Heart left ventricle (tissue), 16 donors: ENCODE results near the gene ASIC1. TPM values are rescaled to one million over a fixed set of nuclear protein-coding genes. Genes with fewer than 3 reads are reported as not detected.
"Not testable (repeated sequence)": the region's sequence is repeated elsewhere in the genome, so short reads cannot be mapped to it uniquely, and the experiment has no call there.

Experiments used
- ATAC-seq, 4 donors: fragments of 200-7000 bp; cut with Tn5 transposase; one replicate each; pipeline ENCODE4 v1.9.1; 2020 to 2022; ENCODE audit warnings: moderate library complexity in 4 of 4, mild to moderate bottlenecking in 3 of 4, moderate number of reproducible peaks in 1 of 4
- DNase-seq, 5 donors: peaks; one replicate each; pipeline ENCODE4 v3.0.0-alpha.2; 2020
- H3K27ac ChIP-seq, 12 donors: fragments of 200-600 bp; sonication (generic) in 4 of 12; one replicate each; pipeline versions ENCODE4 v1.5.0 to v1.8.0; 2016 to 2022; ENCODE audit warnings: mild to moderate bottlenecking in 2 of 12
- H3K27me3 ChIP-seq, 9 donors: fragments of 200-600 bp; sonication (generic) in 2 of 9; one replicate each; pipeline versions ENCODE4 v1.5.1 to v1.8.0; 2016 to 2022; ENCODE audit warnings: mild to moderate bottlenecking in 3 of 9
- H3K36me3 ChIP-seq, 9 donors: fragments of 200-600 bp; sonication (generic) in 2 of 9; one replicate each; pipeline versions ENCODE4 v1.5.0 to v1.8.0; 2018 to 2022; ENCODE audit warnings: mild to moderate bottlenecking in 2 of 9
- H3K4me1 ChIP-seq, 12 donors: fragments of 200-600 bp; sonication (generic) in 4 of 12; one replicate each; pipeline versions ENCODE4 v1.5.0 to v1.8.0; 2016 to 2022; ENCODE audit warnings: mild to moderate bottlenecking in 3 of 12
- H3K4me3 ChIP-seq, 12 donors: fragments of 200-600 bp; sonication (generic) in 4 of 12; one replicate each; pipeline versions ENCODE4 v1.5.0 to v1.8.0; 2017 to 2022; ENCODE audit warnings: mild to moderate bottlenecking in 9 of 12, moderate library complexity in 4 of 12
- H3K9me3 ChIP-seq, 12 donors: fragments of 200-600 bp; sonication (generic) in 4 of 12; one replicate each; pipeline versions ENCODE4 v1.5.0 to v1.8.0; 2016 to 2022; ENCODE audit warnings: mild to moderate bottlenecking in 1 of 12
- POLR2A ChIP-seq, 2 donors: fragments of 450-650 bp; IDR thresholded peaks; one replicate each; pipeline ENCODE4 v1.6.1; 2017; ENCODE audit warnings: antibody characterized with exemption in 2 of 2, mild to moderate bottlenecking in 2 of 2, moderate library complexity in 2 of 2
- WGBS, 4 donors: extraction: QIAGEN DNeasy Blood & Tissue Kit in 2 of 4; methylation state at CpG; one replicate each; pipeline versions ENCODE4 v1.1.5 to v1.1.7; 2013 to 2018; 5-methylcytosine and 5-hydroxymethylcytosine counted together
- intact Hi-C, 10 donors: fragments of 100-400 bp; cut with DNase I; formaldehyde crosslinking; loops; one replicate each; pipeline versions ENCODE4 v1.11.1 to v1.14.2; 2022
- polyA plus RNA-seq, 2 donors: library from polyadenylated mRNA; stranded (reverse); fragments of 200-250 nt; gene quantifications; one replicate each; pipeline ENCODE4 v1.2.3, GENCODE V29; 2013
- total RNA-seq, 9 donors: library from RNA; depleted of rRNA in 2 of 9; stranded (reverse); fragments of >200 nt in 2 of 9; fragmentation: NEBNext Ultra II Directional in 3 of 9; extraction: Animal tissue kit (Norgen Biotek cat#: 25700) in 3 of 9; gene quantifications; one replicate each; pipeline versions ENCODE4 v1.1.0 to v1.2.4, GENCODE V29; 2016 to 2023
- TF ChIP-seq, protein P1 (sequence below), 12 donors: fragments of 200-600 bp; sonication (generic) in 4 of 12; IDR thresholded peaks; one replicate each; pipeline versions ENCODE4 v1.5.0 to v1.8.0; 2018 to 2022; ENCODE audit warnings: antibody characterized with exemption in 12 of 12, mild to moderate bottlenecking in 5 of 12
- donor health status: ischemic (EF 13 %, LVEDD 7.1; RV severe dilation, severe dysfunction).
- donor health status: healthy with polysubstance abuse.
- donor health status: DM: no; HTN: yes; CAD: no.
- donor health status: DM: no; HTN: no; CAD: no.
- donor health status: ischemic (EF 25% LVEDD 6.9; RV normal size, moderate dysfunction).
- donor health status: ischemic (EF 25% LVEDD 5.7; RV mildly dilated, moderate dysfunction).
- donor health status: healthy.
- donor health status: DM: yes; HTN: yes; CAD: no.
- donor health status: ischemic (EF 35%, LVEDD 5.7; RV mildly dilated, moderate dysfunction).
- donor health status: nonischemic (EF 11% LVEDD 7.7; RV severe dilation, severe dysfunction).
- donor health status: DM: yes; HTN: yes; CAD: no.
- donor health status: PGD.
- donor health status: ischemic (EF 29% LVEDD 5.4; RV normal size, mild dysfunction).
- donor health status: nonischemic (EF 23%, LVEDD 6.1; RV moderate dilation, normal function).

The ASIC1 gene
- total and polyA plus RNA-seq, 11 donors, result 0.31 to 1.8 (median 0.71) TPM

DNA sequence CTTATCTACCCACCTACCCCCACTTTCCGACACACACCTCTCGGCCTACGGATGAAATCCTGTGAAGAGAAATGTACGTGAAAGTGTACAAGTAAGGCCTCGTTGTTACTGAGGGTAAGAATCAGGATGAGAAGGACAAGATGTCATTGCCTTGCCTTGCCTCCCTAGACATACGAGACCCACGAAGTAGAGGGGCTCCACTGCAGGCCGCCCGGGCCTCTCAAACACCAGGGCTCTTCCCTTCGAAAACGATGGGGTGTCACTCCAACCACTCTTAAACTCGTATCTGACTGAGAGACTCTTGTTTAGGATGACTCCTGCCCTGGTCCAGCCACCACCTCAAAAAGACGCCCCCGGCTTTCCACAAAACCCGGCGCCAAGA, 32.6 kb upstream of the ASIC1 start:
- Histone ChIP-seq H3K9me3 (no peaks in the 10 kb centered on the region), H3K4me1 (peaks cover 0 to 23% (median 3%) of the 10 kb centered on the region in 12 donors), H3K27ac (peak overlapping the region in 6 of 12 donors; percentile 18 to 75 (median 56)), H3K4me3 (peak overlapping the region; percentile 45 to 88 (median 65)), H3K36me3 (no peaks in the 10 kb centered on the region), H3K27me3 (no peaks in the 10 kb centered on the region)
- ATAC-seq (peak in 1 of 4 donors; percentile 2), DNase-seq (no peak)
- WGBS, 4 donors, result 2 to 4% (median 2%) methylated on average over 15 to 16 of the region's 16 CpGs
- intact Hi-C loops, result no loop called here
- no peak for TF ChIP-seq POLR2A (IDR thresholded peaks at IDR 0.05)
- TF ChIP-seq, protein P1, sequence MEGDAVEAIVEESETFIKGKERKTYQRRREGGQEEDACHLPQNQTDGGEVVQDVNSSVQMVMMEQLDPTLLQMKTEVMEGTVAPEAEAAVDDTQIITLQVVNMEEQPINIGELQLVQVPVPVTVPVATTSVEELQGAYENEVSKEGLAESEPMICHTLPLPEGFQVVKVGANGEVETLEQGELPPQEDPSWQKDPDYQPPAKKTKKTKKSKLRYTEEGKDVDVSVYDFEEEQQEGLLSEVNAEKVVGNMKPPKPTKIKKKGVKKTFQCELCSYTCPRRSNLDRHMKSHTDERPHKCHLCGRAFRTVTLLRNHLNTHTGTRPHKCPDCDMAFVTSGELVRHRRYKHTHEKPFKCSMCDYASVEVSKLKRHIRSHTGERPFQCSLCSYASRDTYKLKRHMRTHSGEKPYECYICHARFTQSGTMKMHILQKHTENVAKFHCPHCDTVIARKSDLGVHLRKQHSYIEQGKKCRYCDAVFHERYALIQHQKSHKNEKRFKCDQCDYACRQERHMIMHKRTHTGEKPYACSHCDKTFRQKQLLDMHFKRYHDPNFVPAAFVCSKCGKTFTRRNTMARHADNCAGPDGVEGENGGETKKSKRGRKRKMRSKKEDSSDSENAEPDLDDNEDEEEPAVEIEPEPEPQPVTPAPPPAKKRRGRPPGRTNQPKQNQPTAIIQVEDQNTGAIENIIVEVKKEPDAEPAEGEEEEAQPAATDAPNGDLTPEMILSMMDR (IDR thresholded peaks at IDR 0.05), result no peak

DNA sequence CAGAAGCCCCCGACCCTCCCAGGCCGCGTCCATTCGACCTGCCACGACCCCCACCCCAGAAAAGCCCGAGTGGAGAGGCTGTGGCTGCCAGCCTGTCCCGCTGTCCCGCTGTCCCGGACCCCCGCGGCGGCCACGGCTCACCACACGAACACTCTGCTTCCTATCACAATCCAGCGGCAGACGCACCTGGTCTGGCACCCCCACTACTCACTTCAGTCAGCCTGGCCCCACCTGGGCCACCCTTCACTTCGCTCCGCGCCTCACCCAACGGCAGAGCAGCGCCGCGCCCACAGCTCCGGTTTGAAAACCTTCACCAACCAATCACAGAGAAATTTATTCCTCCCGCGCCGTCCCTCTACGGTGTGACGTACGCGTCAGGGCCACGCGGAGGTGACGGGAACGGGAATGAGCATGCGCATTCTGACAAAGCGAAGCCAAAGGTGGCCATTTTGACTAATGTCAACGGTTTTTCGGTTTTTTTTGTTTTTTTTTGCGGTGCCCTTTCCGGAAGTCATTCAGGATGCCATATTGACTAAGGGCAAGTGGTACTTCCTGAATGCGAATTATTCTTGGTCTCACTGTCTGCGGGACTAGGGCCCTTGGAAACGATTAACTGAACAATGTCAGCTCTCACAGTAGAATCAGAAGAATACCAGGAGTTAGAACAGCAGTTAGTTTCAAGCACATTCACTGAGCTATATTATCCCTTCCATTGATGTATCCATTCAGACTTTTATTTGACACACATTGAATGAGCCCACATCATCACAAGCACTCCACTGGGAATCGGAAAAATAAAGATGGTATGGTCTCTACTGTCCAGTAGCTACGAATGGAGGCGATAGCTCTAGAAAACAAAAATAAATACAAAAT, 32.0 kb upstream of the ASIC1 start, which contains the start of gene RACGAP1:
Gene RACGAP1 (minus strand): TSS at position 308 of the 873 bp plus-strand sequence. CDS start 8,779 bp downstream, outside the sequence.
- Histone ChIP-seq H3K36me3 (no peaks in the 10 kb centered on the region), H3K27ac (peak within 1 kb of the TSS in 8 of 12 donors; percentile 18 to 75 (median 41)), H3K4me1 (peaks cover 0 to 23% (median 3%) of the 10 kb centered on the region in 12 donors), H3K4me3 (peak within 1 kb of the TSS; percentile 45 to 88 (median 65)), H3K9me3 (no peaks in the 10 kb centered on the region), H3K27me3 (no peaks in the 10 kb centered on the region)
- 5 to 9% (median 6%) methylated on average over 29 to 47 of the region's 47 CpGs for WGBS, 4 donors
- intact Hi-C loops, result no loop called here
- peak; percentile 95 to 100 (median 100) for ATAC-seq
- TF ChIP-seq, protein P1 (IDR thresholded peaks at IDR 0.05), result no peak
- peak in 1 of 2 donors; percentile 45 for TF ChIP-seq POLR2A (IDR thresholded peaks at IDR 0.05)
- peak; percentile 95 to 96 (median 96) for DNase-seq

DNA sequence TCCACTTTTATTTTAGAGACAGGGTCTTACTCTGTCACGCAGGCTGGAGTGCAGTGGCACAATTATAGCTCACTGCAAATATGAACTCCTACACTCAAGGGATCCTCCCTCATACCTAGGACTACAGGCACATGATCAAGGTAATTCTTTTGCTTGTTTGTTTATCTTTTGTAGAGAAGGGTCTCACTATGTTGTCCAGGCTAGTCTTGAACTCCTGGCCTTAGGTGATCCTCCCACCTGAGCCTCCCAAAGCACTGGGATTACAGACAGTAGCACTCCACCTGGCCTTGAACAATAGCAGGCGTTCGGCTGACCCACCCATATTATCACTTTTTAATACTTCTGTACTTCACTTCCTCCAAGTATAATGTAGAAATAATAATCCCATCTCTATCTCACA, 30.7 kb upstream of the ASIC1 start:
- H3K36me3 ChIP-seq, result no peaks in the 10 kb centered on the region
- 84 to 93% (median 90%) methylated on average over 3 of the region's 3 CpGs for WGBS, 4 donors
- intact Hi-C loops, result no loop called here
- DNase-seq (no peak), ATAC-seq (no peak)
- H3K4me3 ChIP-seq, result no peak overlapping the region
- H3K4me1 ChIP-seq, result peaks cover 0 to 23% (median 3%) of the 10 kb centered on the region in 12 donors
- no peaks in the 10 kb centered on the region for H3K9me3 ChIP-seq
- H3K27ac ChIP-seq, result no peak overlapping the region
- peaks cover 0 to under 1% (median 0%) of the 10 kb centered on the region in 9 donors for H3K27me3 ChIP-seq
- TF ChIP-seq, protein P1 (IDR thresholded peaks at IDR 0.05), result no peak
- TF ChIP-seq POLR2A (IDR thresholded peaks at IDR 0.05), result no peak

DNA sequence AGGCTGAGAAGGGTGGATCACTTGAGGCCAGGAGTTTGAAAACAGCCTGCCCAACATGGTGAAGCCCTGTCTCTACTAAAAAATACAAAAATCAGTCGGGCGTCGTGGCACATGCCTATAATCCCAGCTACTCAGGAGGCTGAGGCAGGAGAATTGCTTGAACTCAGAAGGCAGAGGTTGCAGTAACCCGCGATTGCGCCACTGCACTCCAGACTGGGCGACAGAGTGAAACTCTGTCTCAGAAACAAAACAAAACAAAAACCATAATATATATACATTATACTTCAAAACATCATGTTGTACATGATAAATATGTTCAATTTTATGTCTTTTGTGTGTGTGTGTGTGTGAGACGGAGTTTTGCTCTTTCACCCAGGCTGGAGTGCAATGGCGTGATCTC, 26.9 kb upstream of the ASIC1 start:
- ATAC-seq, H3K9me3 ChIP-seq, H3K27ac ChIP-seq, DNase-seq, H3K36me3 ChIP-seq, H3K4me3 ChIP-seq, intact Hi-C loops: not testable (repeated sequence)
- WGBS, 4 donors, result 87 to 94% (median 90%) methylated on average over 9 of the region's 9 CpGs
- peaks cover 0 to 13% (median 0%) of the 10 kb centered on the region in 12 donors for H3K4me1 ChIP-seq
- H3K27me3 ChIP-seq, result peaks cover 0 to 24% (median 7%) of the 10 kb centered on the region in 9 donors
